ENCODE results near the gene DTNBP1. TPM values are rescaled to one million over a fixed set of nuclear protein-coding genes. Genes with fewer than 3 reads are reported as not detected.

The DTNBP1 gene
- total and polyA plus RNA-seq, 5 experiments from 2014 or later = 23.1 to 41.5 (median 32.5) TPM

- H3K9me3 Mint-ChIP-seq = no peaks in the 10 kb centered on the region
Observed at GRCh38 chr6:15518878-15519277, 143.9 kb downstream of the DTNBP1 start.

DNA sequence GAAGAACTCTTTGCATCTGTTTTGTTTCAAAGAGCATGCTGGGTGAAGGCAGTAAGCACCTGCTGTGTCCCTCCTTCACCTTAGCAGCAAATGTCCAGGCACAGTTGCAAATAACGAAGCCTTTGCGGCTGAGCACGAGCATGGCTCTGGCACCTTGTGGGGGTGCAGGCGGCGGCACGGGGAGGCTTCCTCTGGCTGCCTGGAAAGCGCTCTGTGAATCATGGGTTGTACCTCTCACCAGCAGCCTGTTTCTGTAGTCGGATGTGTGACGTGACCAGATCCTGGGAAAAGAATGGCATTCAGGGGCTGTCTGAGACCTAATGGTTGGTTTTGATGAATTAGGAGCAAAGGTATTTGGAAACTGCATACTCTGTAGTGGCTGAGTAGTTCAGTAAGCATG, 144.8 kb downstream of the DTNBP1 start:
- H3K4me1 Mint-ChIP-seq = peaks cover 9 to 16% (median 11%) of the 10 kb centered on the region in 4 donors
- H3K9me3 Mint-ChIP-seq = no peaks in the 10 kb centered on the region
- H3K27me3 Mint-ChIP-seq = no peaks in the 10 kb centered on the region
- H3K4me3 Mint-ChIP-seq = no peak overlapping the region
- no peak for DNase-seq
- peak overlapping the region in 5 of 10 donors; percentile 1 to 69 (median 31) for H3K27ac Mint-ChIP-seq
- peaks cover 10 to 95% (median 23%) of the 10 kb centered on the region in 3 donors for H3K36me3 Mint-ChIP-seq
- no peak for ATAC-seq
- POLR2A ChIA-PET = no interaction called here

More at GRCh38 chr6:15518878-15519277, 143.9 kb downstream of the DTNBP1 start:
- POLR2A ChIA-PET = no interaction called here
- ATAC-seq (no peak), DNase-seq (no peak)
- H3K4me1 Mint-ChIP-seq = peaks cover 7 to 16% (median 12%) of the 10 kb centered on the region in 4 donors
- peak overlapping the region in 1 of 10 donors; percentile 13 for H3K4me3 Mint-ChIP-seq
- H3K27me3 Mint-ChIP-seq = no peaks in the 10 kb centered on the region
- H3K27ac Mint-ChIP-seq = peak overlapping the region in 5 of 10 donors; percentile 9 to 77 (median 65)
- H3K36me3 Mint-ChIP-seq = peaks cover 10 to 98% (median 27%) of the 10 kb centered on the region in 3 donors

DNA sequence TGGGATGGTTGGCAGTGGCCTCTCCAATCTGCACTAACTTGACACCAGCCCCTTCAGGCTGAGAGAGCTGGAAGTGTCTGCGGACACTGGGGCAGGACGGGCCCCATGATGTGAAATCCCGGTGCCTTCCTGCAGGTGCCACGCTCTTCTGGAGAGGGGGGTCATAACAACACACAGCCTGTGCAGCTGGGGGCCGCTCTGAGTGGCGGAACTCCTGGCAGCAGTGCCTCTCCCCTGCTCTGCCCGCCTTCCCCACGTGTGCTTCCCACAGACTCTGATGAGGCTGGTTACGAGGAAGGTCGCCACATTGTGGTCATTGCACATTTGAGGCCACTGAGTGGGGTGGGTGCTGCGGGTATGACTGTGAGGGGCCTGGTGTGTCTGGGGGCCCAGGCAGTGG, 145.2 kb downstream of the DTNBP1 start:
- Mint-ChIP-seq H3K4me3 (no peak overlapping the region), H3K9me3 (no peaks in the 10 kb centered on the region), H3K36me3 (peaks cover 10 to 95% (median 20%) of the 10 kb centered on the region in 3 donors), H3K27me3 (no peaks in the 10 kb centered on the region), H3K27ac (peak overlapping the region in 1 of 10 donors; percentile 31), H3K4me1 (peaks cover 8 to 13% (median 10%) of the 10 kb centered on the region in 4 donors)
- ATAC-seq (no peak), DNase-seq (no peak)
- POLR2A ChIA-PET = no interaction called here

DNA sequence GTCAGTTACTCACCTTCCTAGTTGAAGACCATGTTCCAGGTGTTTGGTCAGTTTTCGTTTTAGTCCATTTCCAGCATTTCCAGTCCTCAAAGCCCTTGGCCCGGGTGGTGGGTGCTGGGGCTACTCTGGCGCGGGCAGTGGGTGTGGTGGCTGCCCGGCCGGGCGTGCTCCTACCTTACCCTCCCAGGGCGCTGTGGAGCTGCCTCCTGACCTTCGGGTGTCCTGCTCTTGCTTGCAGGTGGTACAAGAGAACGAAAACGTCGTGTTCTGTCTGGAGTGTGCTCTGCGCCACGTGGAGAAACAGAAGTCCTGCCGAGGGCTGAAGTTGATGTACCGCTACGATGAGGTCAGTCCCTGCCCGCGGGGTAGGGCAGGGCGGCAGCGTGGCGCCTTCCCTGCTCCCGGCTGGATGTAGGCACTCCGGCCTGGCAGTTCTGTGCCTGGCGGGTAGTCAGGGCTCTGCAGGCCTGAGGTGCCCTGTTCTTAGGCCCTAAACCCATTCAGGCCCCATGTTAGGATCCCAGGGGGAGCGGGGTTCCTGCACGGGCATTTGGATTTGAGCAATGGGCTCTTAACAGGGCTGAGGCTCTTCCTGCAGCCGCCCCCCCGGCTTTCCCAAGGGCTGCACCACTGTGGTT, 145.8 kb downstream of the DTNBP1 start:
- no peak for DNase-seq
- POLR2A ChIA-PET = no interaction called here
- Mint-ChIP-seq H3K4me3 (no peak overlapping the region), H3K36me3 (peaks cover 10 to 95% (median 20%) of the 10 kb centered on the region in 3 donors), H3K27me3 (no peaks in the 10 kb centered on the region), H3K4me1 (peaks cover 6 to 12% (median 8%) of the 10 kb centered on the region in 4 donors), H3K27ac (peak overlapping the region in 1 of 10 donors; percentile 21), H3K9me3 (no peaks in the 10 kb centered on the region)
- no peak for ATAC-seq

- H3K36me3 Mint-ChIP-seq = peaks cover 10 to 94% (median 15%) of the 10 kb centered on the region in 3 donors
- DNase-seq = no peak
- no peaks in the 10 kb centered on the region for H3K9me3 Mint-ChIP-seq
- H3K4me1 Mint-ChIP-seq = peaks cover 2 to 12% (median 7%) of the 10 kb centered on the region in 4 donors
- no peak overlapping the region for H3K4me3 Mint-ChIP-seq
- POLR2A ChIA-PET = no interaction called here
- peak overlapping the region in 5 of 10 donors; percentile 1 to 64 (median 22) for H3K27ac Mint-ChIP-seq
- H3K27me3 Mint-ChIP-seq = no peaks in the 10 kb centered on the region
- ATAC-seq = no peak
Observed at GRCh38 chr6:15516378-15516777, 146.4 kb downstream of the DTNBP1 start.

DNA sequence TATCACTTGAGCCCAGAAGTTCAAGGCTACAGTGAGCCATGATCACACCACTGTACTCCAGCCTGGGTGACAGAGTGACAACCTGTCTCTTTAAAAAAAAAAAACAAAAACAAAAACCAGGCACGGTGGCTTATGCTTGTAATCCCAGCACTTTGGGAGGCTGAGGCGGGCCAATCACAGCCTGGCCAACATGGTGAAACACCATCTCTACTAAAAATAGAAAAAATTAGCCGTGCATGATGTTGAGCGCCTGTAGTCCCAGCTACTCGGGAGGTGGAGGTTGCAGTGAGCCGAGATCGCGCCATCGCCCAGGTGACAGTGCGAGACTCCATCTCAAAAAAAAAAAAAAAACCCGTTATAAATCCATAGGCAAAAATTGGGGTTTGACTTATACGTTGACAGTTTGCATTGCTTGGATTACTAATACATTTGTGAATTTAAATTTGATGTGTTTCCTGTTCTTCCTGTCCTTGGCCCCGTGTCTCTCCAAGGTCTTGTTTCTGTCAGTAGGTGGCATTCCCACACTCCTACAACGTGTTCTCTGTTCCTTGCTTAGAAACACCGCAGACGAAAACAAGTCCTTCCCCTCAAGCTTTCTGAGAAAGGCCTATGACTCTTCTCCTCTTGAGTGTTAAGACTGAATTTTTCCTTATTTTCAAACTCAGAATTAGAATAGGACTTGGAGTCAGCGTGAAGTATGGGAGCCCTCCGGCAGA, 147.0 kb downstream of the DTNBP1 start:
- peak overlapping the region in 7 of 10 donors; percentile 14 to 90 (median 63) for H3K27ac Mint-ChIP-seq
- POLR2A ChIA-PET = no interaction called here
- H3K27me3 Mint-ChIP-seq = no peaks in the 10 kb centered on the region
- DNase-seq (no peak), ATAC-seq (no peak)
- no peak overlapping the region for H3K4me3 Mint-ChIP-seq
- H3K4me1 Mint-ChIP-seq = peaks cover 2 to 12% (median 7%) of the 10 kb centered on the region in 4 donors
- no peaks in the 10 kb centered on the region for H3K9me3 Mint-ChIP-seq
- peaks cover 10 to 90% (median 15%) of the 10 kb centered on the region in 3 donors for H3K36me3 Mint-ChIP-seq

DNA sequence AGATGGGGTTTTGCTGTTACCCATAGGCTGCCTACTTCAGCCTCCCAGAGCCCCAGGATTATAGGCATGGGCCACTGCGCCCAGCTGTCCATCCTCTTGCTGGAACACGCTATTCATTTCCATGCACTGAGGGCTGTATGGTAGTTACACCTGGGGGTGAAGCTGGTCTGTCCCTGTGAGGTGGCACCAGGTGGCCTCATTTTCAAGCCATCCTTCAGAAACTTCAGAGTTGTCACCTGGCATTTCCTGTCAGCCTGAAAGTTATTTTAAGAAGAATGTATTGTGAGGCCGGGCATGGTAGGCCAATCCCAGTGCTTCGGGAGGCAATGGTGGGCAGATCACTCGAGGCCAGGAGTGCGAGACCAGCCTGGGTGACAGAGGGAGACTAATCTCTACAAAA, 147.6 kb downstream of the DTNBP1 start:
- no peak for ATAC-seq
- Mint-ChIP-seq H3K4me3 (no peak overlapping the region), H3K36me3 (peaks cover 7 to 89% (median 11%) of the 10 kb centered on the region in 3 donors), H3K27ac (peak overlapping the region in 8 of 10 donors; percentile 30 to 90 (median 62)), H3K4me1 (peaks cover 2 to 12% (median 7%) of the 10 kb centered on the region in 4 donors), H3K27me3 (no peaks in the 10 kb centered on the region), H3K9me3 (no peaks in the 10 kb centered on the region)
- no peak for DNase-seq
- POLR2A ChIA-PET = no interaction called here

DNA sequence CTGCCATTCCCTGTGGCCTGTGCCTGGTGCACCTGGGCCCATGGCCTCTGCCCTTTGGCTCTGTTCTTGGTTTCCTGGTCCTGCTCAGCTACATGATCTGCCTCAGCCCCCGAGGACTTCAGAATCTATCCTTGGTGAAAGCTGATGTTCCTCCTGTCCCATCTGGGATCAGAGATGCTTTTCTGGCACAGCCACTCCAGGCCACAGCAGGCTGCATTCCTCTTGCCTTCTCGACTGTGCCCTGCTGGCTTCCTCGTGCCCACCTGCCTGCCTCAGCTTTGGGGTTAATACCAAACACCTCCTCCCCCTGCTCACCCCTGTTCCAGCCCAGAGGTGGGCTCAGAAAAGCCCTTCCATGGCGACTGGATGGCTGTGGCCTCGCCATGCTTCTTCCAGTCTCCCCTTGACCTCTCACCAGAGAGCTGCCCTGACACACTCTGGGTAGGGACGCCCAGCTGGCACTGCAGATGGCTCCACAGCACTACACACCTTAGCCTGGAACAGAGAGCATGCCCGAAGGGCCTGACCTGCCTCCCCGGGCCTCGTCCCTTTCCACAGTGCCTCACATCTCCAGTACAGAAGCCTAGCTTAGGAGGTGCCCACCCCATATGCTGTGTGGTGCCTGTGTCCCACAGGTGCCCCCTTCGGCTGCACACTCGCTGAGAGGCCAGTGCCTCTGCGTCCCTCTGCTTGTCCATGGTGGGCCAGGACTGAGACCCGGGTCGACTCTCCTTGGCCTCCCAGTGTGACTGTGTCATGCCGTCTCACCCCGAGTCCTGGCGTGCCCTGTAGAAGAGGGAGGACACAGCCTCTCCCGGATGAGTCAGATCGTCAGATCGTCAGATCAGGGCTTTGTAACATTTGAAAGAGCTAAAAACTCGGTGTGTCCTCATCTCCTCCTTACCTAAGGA, 148.8 kb downstream of the DTNBP1 start:
- no peak for DNase-seq
- Mint-ChIP-seq H3K4me1 (peaks cover 0 to 12% (median 8%) of the 10 kb centered on the region in 4 donors), H3K36me3 (peaks cover under 1 to 81% (median 9%) of the 10 kb centered on the region in 3 donors), H3K27me3 (no peaks in the 10 kb centered on the region), H3K4me3 (peak overlapping the region in 1 of 10 donors; percentile 10), H3K27ac (peak overlapping the region; percentile 2 to 72 (median 46)), H3K9me3 (no peaks in the 10 kb centered on the region)
- ATAC-seq = peak in 1 of 2 donors; percentile 25
- POLR2A ChIA-PET = no interaction called here

GRCh38 chr6:15513131-15513771, 149.6 kb downstream of the DTNBP1 start:
- peaks cover 0 to 81% (median 6%) of the 10 kb centered on the region in 3 donors for H3K36me3 Mint-ChIP-seq
- H3K27me3 Mint-ChIP-seq = no peaks in the 10 kb centered on the region
- H3K4me1 Mint-ChIP-seq = peaks cover 4 to 12% (median 9%) of the 10 kb centered on the region in 4 donors
- no peak overlapping the region for H3K4me3 Mint-ChIP-seq
- DNase-seq (no peak), ATAC-seq (no peak)
- no peaks in the 10 kb centered on the region for H3K9me3 Mint-ChIP-seq
- peak overlapping the region in 4 of 10 donors; percentile 2 to 72 (median 56) for H3K27ac Mint-ChIP-seq
- POLR2A ChIA-PET = no interaction called here

- peaks cover 0 to 79% (median 4%) of the 10 kb centered on the region in 3 donors for H3K36me3 Mint-ChIP-seq
- POLR2A ChIA-PET = no interaction called here
- H3K4me3 Mint-ChIP-seq = no peak overlapping the region
- H3K4me1 Mint-ChIP-seq = peaks cover 5 to 12% (median 9%) of the 10 kb centered on the region in 4 donors
- H3K9me3 Mint-ChIP-seq = no peaks in the 10 kb centered on the region
- no peaks in the 10 kb centered on the region for H3K27me3 Mint-ChIP-seq
- peak overlapping the region in 3 of 10 donors; percentile 15 to 85 (median 72) for H3K27ac Mint-ChIP-seq
- ATAC-seq (no peak), DNase-seq (no peak)
Observed at GRCh38 chr6:15512721-15513120, 150.1 kb downstream of the DTNBP1 start.

DNA sequence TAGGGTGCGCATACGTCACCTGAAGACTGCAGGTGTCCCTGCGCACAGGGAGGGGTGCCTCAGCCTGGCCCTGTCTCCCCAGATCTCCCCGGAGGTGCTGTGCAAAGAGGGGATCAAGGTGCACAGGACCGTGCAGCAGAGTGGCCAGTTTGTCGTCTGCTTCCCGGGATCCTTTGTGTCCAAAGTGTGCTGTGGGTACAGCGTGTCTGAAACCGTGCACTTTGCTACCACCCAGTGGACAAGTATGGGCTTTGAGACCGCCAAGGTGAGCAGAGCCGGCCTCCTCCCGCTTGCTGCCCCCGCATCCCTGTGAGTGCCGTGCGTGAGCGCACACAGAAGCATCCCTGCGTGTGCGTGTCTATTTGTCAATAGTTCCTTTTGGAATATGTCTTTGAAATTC, 150.7 kb downstream of the DTNBP1 start:
- no peaks in the 10 kb centered on the region for H3K27me3 Mint-ChIP-seq

More for the DNA sequence above, 150.7 kb downstream of the DTNBP1 start:
- H3K4me3 Mint-ChIP-seq = no peak overlapping the region
- H3K27ac Mint-ChIP-seq = peak overlapping the region in 5 of 10 donors; percentile 15 to 85 (median 52)
- no peak for ATAC-seq
- H3K36me3 Mint-ChIP-seq = peaks cover 0 to 79% (median 7%) of the 10 kb centered on the region in 3 donors
- no peak for DNase-seq
- peaks cover 5 to 13% (median 11%) of the 10 kb centered on the region in 4 donors for H3K4me1 Mint-ChIP-seq
- POLR2A ChIA-PET = no interaction called here
- H3K9me3 Mint-ChIP-seq = no peaks in the 10 kb centered on the region
